ENCODE measurements around the gene MDK. TPM values are rescaled to one million over a fixed set of nuclear protein-coding genes. Genes with fewer than 3 reads are reported as not detected.
"Not testable (repeated sequence)": the region's sequence is repeated elsewhere in the genome, so short reads cannot be mapped to it uniquely, and the experiment has no call there.

The MDK gene
- total and polyA plus RNA-seq, 2 of the 13 experiments (the other 11 are each of a cell fraction or from before 2014, with no cell fraction given), result 312 to 407 TPM

- peak; percentile 26; the same call in 1 of the 2 replicates for TF ChIP-seq ZNF772 (CRISPR knock-in tag; IDR thresholded peaks at IDR 0.05)
- TF ChIP-seq ZNF792 (CRISPR knock-in tag; IDR thresholded peaks at IDR 0.05), result peak; percentile 66
- peak; percentile 31; the same call in 1 of the 2 replicates for TF ChIP-seq GABPB1 (CRISPR knock-in tag; IDR thresholded peaks at IDR 0.05)
- TF ChIP-seq HNF4A (CRISPR knock-in tag; IDR thresholded peaks at IDR 0.05), result 0 out of 2 replicates have a peak, but pooled peaks have one; percentile 7
- TF ChIP-seq CTCF (CRISPR knock-in tag; IDR thresholded peaks at IDR 0.05), result peak; percentile 40
- 0 out of 2 replicates have a peak, but pooled peaks have one; percentile 55 for TF ChIP-seq ZC3H13 (CRISPR knock-in tag; IDR thresholded peaks at IDR 0.05)
- peak; percentile 37; the same call in 1 of the 2 replicates for TF ChIP-seq GATAD2A (CRISPR knock-in tag; IDR thresholded peaks at IDR 0.05)
- peak in 1 of 2 experiments; percentile 23; a peak in 1 of 4 replicates for TF ChIP-seq KLF16 (CRISPR knock-in tag; IDR thresholded peaks at IDR 0.05)
- TF ChIP-seq KDM4B (CRISPR knock-in tag; IDR thresholded peaks at IDR 0.05), result 0 out of 2 replicates have a peak, but pooled peaks have one; percentile 33
- peak; percentile 61 for TF ChIP-seq ZNF331 (CRISPR knock-in tag; IDR thresholded peaks at IDR 0.05)
- peak; percentile 79 for TF ChIP-seq ZFY (CRISPR knock-in tag; IDR thresholded peaks at IDR 0.05)
- TF ChIP-seq ZNF687 (CRISPR knock-in tag; IDR thresholded peaks at IDR 0.05), result peak; percentile 87
- 0 out of 2 replicates have a peak, but pooled peaks have one; percentile 50 for TF ChIP-seq ZNF547 (CRISPR knock-in tag; IDR thresholded peaks at IDR 0.05)
- not testable (repeated sequence) for TF ChIP-seq MAZ (IDR thresholded peaks at IDR 0.05; ENCODE audit: borderline replicate concordance, low read depth, low read length); SOX13 (IDR thresholded peaks at IDR 0.05)
- peak; percentile 53; the same call in 1 of the 2 replicates for TF ChIP-seq MAZ (CRISPR knock-in tag; IDR thresholded peaks at IDR 0.05; ENCODE audit: low read depth)
- peak; percentile 17; the same call in 1 of the 2 replicates for TF ChIP-seq CBFB (CRISPR knock-in tag; IDR thresholded peaks at IDR 0.05)
- peak; percentile 32; the same call in 1 of the 2 replicates for TF ChIP-seq HDAC1 (CRISPR knock-in tag; IDR thresholded peaks at IDR 0.05)
- TF ChIP-seq MTA1 (CRISPR knock-in tag; IDR thresholded peaks at IDR 0.05; ENCODE audit: borderline replicate concordance), result 0 out of 2 replicates have a peak, but pooled peaks have one; percentile 30
- 0 out of 2 replicates have a peak, but pooled peaks have one; percentile 1 for TF ChIP-seq ATF3 (CRISPR knock-in tag; IDR thresholded peaks at IDR 0.05)
- peak in 1 of 2 experiments; percentile 51; a peak in 1 of 4 replicates for TF ChIP-seq SOX13 (CRISPR knock-in tag; conservative IDR thresholded peaks at IDR 0.05 in 1 of 2, IDR thresholded peaks at IDR 0.05 in 1 of 2)
Measured at GRCh38 chr11:46379482-46380293, 1.8 kb upstream of the MDK start (continued).

All from HepG2 (cell line).